Parathyroid adenoma (tissue), 2 donors: ENCODE results near the gene IBA57.
"Not testable (repeated sequence)": the region's sequence is repeated elsewhere in the genome, so short reads cannot be mapped to it uniquely, and the experiment has no call there.

Experiments used
- H2AFZ ChIP-seq: fragments of 300-600 bp; sonication (generic); one replicate; pipeline ENCODE4 v1.7.0; 2017; ENCODE audit warnings: antibody characterized with exemption, mild to moderate bottlenecking
- H3K27ac ChIP-seq: fragments of 300-600 bp; sonication (generic); one replicate; pipeline ENCODE4 v1.7.0; 2017
- H3K27me3 ChIP-seq: fragments of 300-600 bp; sonication (generic); one replicate; pipeline ENCODE4 v1.7.0; 2017; ENCODE audit warnings: low read length; ENCODE audit not compliant: control insufficient read depth, insufficient read depth
- H3K36me3 ChIP-seq: fragments of 300-600 bp; sonication (generic); one replicate; pipeline ENCODE4 v1.7.0; 2017; ENCODE audit warnings: low read length; ENCODE audit not compliant: control insufficient read depth, insufficient read depth
- H3K4me1 ChIP-seq: fragments of 300-600 bp; sonication (generic); one replicate; pipeline ENCODE4 v1.7.0; 2017; ENCODE audit warnings: control low read depth
- H3K4me2 ChIP-seq: fragments of 300-600 bp; sonication (generic); one replicate; pipeline ENCODE4 v1.7.0; 2017; ENCODE audit warnings: low read length
- H3K4me3 ChIP-seq: fragments of 300-600 bp; sonication (generic); one replicate; pipeline ENCODE4 v1.7.0; 2017; ENCODE audit warnings: low read depth, low read length
- H3K79me2 ChIP-seq: fragments of 300-600 bp; sonication (generic); one replicate; pipeline ENCODE4 v1.7.0; 2017; ENCODE audit warnings: control low read depth
- H3K9ac ChIP-seq: fragments of 300-600 bp; sonication (generic); one replicate; pipeline ENCODE4 v1.7.0; 2017; ENCODE audit warnings: mild to moderate bottlenecking
- H3K9me3 ChIP-seq: fragments of 300-600 bp; sonication (generic); one replicate; pipeline ENCODE4 v1.7.0; 2017; ENCODE audit warnings: low read length; ENCODE audit not compliant: control insufficient read depth
- TF ChIP-seq, protein P1 (sequence below): fragments of 300-600 bp; sonication (generic); IDR thresholded peaks from one replicate; pipeline ENCODE4 v1.7.0; 2017; ENCODE audit warnings: antibody characterized with exemption, mild to moderate bottlenecking
- donor health status: primary hyperparathyroidism.

Gene IBA57

DNA sequence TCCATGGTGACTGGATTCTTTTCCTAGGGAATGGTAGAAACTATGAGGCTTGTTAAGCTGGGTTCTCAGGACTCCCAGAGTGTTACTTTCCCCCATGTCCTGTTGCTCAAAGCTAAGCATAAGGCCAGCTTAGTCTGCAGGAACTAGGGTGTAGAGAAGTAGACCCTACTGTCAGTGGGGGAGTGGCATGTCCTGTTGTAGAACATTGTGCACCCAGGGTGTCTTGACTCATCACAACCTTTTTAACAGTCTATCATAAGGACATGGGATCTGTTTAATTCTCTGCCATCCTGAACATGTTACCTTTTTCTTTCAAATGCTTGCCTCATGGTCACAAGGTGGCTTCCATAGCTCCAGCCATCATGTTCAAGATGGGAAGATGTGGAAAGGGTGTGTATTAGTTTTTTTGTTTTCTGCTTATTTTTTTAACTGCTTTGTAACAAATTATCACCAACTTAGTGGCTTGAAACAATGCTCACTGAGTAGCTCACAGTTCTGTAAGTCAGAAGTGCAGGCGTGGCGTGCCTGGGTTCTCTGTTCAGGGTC, 59.6 kb downstream of the IBA57 start:
- H3K9me3 ChIP-seq: no peaks in the 10 kb centered on the region
- H3K36me3 ChIP-seq: no peaks in the 10 kb centered on the region
- no peaks in the 10 kb centered on the region for H3K27me3 ChIP-seq
- H2AFZ ChIP-seq: no peak overlapping the region
- no peak overlapping the region for H3K9ac ChIP-seq
- H3K27ac ChIP-seq: no peak overlapping the region
- no peak overlapping the region for H3K4me2 ChIP-seq
- H3K4me1 ChIP-seq: no peaks in the 10 kb centered on the region
- H3K79me2 ChIP-seq: no peaks in the 10 kb centered on the region
- no peak overlapping the region for H3K4me3 ChIP-seq
- TF ChIP-seq, protein P1, sequence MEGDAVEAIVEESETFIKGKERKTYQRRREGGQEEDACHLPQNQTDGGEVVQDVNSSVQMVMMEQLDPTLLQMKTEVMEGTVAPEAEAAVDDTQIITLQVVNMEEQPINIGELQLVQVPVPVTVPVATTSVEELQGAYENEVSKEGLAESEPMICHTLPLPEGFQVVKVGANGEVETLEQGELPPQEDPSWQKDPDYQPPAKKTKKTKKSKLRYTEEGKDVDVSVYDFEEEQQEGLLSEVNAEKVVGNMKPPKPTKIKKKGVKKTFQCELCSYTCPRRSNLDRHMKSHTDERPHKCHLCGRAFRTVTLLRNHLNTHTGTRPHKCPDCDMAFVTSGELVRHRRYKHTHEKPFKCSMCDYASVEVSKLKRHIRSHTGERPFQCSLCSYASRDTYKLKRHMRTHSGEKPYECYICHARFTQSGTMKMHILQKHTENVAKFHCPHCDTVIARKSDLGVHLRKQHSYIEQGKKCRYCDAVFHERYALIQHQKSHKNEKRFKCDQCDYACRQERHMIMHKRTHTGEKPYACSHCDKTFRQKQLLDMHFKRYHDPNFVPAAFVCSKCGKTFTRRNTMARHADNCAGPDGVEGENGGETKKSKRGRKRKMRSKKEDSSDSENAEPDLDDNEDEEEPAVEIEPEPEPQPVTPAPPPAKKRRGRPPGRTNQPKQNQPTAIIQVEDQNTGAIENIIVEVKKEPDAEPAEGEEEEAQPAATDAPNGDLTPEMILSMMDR: no peak

DNA sequence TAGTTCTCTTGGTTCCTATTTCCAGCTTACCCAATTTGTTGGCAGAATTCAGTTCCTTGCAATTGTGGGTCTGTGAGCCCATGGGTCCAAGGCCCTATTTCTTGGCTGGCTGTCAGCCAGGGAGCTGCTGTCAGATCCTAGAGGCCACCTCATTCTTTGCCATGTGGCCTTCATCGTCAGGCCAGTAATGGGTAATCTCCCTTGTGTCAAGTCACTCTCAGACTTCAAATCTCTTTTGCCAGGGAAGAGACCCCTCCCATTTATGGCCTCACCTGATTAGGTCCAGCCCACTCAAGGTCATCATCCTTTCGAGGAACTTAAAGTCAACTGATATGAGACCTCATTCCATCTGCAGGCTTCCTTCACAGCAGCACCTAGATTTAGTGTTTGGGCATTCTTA, 60.1 kb downstream of the IBA57 start:
- no peak overlapping the region for H3K27ac ChIP-seq
- H3K79me2 ChIP-seq: no peaks in the 10 kb centered on the region
- H3K9me3 ChIP-seq: no peaks in the 10 kb centered on the region
- no peaks in the 10 kb centered on the region for H3K4me1 ChIP-seq
- no peak overlapping the region for H3K9ac ChIP-seq
- H3K27me3 ChIP-seq: no peaks in the 10 kb centered on the region
- H2AFZ ChIP-seq: no peak overlapping the region
- no peak overlapping the region for H3K4me2 ChIP-seq
- TF ChIP-seq, protein P1: no peak
- no peaks in the 10 kb centered on the region for H3K36me3 ChIP-seq
- no peak overlapping the region for H3K4me3 ChIP-seq

- Histone ChIP-seq H3K27me3 (no peaks in the 10 kb centered on the region), H3K36me3 (no peaks in the 10 kb centered on the region), H3K79me2 (no peaks in the 10 kb centered on the region), H3K9ac (no peak overlapping the region), H3K9me3 (no peaks in the 10 kb centered on the region), H3K4me1 (no peaks in the 10 kb centered on the region), H3K4me2 (no peak overlapping the region), H3K4me3 (no peak overlapping the region), H3K27ac (no peak overlapping the region), H2AFZ (no peak overlapping the region)
- TF ChIP-seq, protein P1: no peak
Observed at GRCh38 chr1:228226141-228226874, 60.7 kb downstream of the IBA57 start.

DNA sequence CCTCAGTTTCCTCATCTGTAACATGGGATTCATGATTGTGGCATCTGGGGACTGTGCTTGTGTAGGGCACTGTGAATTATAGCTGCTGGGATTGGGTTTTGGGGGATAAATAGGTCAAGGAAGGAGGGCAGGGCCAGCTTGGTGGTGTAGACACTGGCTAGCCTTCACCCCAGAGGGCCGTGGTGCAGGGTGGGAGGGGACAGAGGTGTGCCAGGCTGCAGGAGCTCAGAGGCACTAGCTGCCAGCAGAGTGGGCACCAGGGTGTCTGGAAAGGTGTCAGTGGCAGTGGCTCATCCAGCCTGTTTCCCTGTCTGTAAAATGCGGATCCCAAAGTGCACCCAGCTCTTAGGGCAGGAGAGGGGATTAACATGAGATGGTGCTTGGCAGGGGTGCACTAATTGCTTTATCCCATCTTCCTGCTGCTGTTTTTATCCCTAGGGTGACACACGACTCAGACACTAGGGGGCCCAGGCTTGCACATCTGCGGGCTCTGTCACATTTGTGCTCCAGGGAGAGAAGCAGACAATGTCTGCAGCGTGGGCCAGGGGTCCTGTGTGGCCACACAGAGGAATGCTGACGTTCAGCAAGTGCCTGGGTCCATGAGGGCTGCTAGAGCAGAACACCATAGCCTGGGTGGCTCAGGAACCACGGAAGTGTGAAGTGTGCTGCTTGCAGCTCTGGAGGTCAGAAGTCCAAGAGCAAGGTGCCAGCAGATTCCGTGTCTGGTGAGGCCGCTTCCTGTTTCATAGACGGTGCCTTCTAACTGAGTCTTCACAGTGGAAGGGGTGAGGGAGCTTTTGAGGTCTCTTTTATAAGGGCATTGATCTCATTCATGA, 61.6 kb downstream of the IBA57 start:
- H2AFZ ChIP-seq: no peak overlapping the region
- TF ChIP-seq, protein P1: no peak
- H3K4me1 ChIP-seq: no peaks in the 10 kb centered on the region
- H3K4me3 ChIP-seq: no peak overlapping the region
- no peaks in the 10 kb centered on the region for H3K79me2 ChIP-seq
- H3K36me3 ChIP-seq: no peaks in the 10 kb centered on the region
- no peak overlapping the region for H3K4me2 ChIP-seq
- no peak overlapping the region for H3K27ac ChIP-seq
- H3K9ac ChIP-seq: no peak overlapping the region
- H3K27me3 ChIP-seq: no peaks in the 10 kb centered on the region
- H3K9me3 ChIP-seq: no peaks in the 10 kb centered on the region

GRCh38 chr1:228228147-228228546, 62.5 kb downstream of the IBA57 start:
- not testable (repeated sequence) for H3K4me3 ChIP-seq, H3K36me3 ChIP-seq, H3K79me2 ChIP-seq, H3K27ac ChIP-seq, H3K4me1 ChIP-seq, H3K9me3 ChIP-seq, H2AFZ ChIP-seq, H3K27me3 ChIP-seq, H3K9ac ChIP-seq, H3K4me2 ChIP-seq
